ENCODE data around the gene IRF8.

Gene IRF8

DNA sequence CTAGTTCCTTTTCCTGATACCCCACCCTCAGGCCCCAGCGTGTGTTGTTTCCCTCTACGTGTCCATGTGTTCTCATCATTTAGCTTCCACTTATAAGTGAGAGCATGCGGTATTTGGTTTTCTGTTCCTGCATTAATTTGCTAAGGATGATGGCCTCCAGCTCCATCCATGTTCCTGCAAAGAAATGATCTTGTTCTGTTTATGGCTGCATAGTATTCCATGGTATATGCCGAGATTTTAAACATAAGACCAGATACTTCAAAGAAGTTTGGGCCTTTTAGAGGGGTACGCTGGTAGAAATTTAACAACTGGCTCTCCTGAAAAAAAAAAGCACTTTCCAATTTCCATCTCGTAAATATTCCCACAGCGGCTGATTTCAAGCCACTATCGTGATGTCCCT is 59.8 kb downstream of the IRF8 start:
- DNase-seq (ENCODE audit: low spot score) = no peak

DNA sequence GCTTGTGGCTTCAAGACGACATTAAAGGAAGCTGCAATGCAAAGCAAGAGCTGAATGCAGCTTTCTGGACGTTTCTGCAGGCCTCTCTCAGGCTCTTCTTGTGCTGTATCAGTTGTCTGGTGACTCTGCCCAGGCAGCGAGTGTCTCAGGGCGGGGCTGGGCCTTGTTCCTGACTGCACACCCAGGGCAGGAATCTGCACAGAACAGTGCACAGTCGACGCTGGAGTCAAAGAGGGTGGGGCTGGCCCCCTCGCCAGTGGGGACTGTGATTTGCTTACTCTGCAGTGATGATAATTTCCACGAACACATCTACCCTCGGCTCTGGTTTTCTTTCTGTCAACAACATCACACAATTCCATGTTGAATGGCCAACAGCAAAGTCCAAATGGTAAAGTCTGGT is 60.7 kb downstream of the IRF8 start:
- DNase-seq (ENCODE audit: low spot score) = no peak

DNA sequence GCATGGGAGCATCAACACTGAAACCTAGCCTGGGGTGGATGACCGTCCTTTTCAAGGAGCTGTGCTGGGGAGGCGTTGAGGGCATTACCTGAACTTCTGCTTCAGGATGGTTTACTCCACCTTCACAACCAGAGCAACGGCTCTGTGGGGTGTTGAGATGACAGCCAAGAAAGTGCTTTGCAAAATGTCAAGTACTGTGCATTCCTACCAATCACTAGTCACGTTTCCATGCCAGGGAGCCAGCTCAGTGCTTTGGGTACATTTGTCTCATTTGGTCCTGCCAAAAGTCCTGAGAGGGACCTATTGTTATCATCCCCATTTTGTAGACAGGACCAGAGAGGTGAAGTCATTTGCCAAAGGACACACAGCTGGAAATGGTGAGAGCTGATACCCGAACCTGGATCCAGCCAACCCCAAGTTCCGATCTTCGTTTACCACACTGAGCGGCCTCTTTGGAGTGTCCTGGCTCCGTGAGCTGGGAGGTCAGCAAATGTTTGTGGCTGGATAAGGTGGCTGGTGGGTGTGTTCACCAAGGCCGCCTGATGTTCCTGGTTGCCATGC is 61.6 kb downstream of the IRF8 start:
- DNase-seq (ENCODE audit: low spot score) = no peak

DNA sequence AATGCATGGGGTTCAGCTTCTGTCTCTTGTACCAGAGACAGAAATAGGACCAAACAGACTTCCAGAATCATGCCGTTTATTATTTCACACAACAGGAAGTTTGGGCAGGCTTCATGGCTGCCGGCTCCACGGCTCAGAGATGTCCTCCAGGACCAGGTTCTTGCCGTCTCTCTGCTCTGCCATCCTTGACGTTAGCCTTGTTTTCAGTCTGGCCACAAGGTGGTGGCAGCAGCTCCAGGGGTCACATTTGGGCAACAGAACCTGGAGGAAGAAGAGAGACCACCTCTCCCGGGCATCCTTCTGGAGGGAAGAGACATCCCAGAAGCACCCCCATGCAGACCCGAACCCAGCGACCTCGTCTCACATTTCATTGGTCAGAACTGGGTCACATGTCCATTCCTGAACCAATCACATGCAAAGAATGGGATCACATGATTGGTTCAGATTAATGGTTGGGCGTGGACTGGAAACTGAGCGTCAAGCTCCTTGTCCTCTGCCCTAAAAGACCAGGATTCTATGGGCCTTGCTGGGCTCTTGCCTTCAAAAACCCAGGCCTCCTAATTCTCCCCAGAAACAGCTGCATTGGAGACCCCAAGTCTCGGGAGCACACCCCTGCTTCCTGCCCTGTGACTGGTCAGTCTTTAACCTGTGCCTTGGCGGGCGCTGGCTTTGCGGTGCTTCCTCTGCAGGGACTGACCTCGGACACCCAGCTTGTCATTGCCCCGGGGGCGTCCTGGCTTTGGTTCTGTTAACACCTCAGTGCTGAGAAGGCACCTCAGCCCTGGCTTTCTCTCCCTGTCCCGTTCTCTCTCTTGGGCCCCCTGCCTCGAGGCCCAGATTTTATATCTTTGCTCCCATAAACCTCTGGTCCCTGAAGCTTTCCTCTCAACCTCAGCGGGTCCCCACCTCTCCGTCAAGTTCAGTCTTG is 63.3 kb downstream of the IRF8 start:
- DNase-seq (ENCODE audit: low spot score) = no peak

DNA sequence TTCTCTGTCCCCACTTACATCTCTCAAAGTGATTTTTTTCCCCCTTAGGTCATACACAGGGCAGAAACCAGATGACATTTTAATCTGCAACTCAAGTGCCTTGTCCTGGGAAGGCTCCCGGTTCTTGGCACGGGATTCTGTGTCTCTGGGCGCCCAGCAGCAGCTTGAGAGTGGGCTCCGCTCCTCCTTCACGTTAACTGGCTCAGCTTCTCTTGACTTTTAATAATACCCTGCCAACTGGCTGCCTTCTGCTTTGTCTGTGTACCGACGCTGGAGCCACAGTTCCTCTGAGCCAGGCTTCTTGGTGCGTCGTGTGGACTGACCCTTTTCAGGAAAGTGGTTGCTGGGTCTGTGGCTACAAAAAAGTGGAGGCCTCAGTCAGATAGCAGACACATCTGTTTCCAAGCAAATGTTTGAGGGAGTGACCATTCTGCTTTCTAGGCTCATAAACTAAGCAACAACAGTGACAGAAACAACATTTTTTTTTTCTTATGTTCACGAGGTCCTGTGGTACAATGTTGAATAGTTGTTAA is 64.9 kb downstream of the IRF8 start:
- no peak for DNase-seq (ENCODE audit: low spot score)

DNA sequence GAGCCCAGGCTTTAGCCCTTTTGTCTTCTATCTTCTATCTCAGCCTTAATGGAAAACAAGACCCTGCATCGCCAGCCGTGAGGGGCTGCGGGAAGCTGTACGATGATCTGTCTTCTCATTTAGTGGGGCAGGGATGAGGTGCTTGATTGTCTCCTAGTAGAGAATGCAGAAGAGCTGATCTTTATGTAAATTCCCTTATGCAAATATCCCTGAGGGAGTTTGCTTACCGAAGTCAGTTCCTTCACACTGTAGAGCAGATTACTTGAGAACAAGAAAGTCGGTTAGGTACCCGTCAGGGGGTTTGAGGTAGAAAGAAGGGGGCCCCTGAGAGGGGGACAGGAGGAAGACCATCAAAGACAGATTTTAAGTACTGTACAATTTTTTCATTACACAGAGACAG is 66.2 kb downstream of the IRF8 start:
- no peak for DNase-seq (ENCODE audit: low spot score)

DNA sequence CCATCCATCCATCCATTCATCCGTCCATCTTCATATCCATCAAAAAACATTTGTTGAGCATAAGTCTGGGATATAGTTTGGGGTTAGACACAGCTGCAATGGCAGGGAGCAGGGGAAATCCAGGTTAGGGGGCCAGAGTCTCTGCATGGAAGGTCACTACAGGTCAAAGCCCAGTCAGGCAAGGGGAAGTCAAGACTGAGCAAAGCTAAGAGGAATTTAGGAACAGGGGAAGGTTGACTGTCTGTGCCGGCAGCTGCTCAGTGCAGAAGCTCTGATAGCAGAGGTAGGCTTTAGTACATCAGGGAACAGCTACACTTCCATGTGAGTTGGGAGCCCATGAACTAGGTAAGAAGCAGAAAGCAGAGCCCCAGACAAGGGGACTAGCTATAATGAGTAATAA is 68.1 kb downstream of the IRF8 start:
- DNase-seq (ENCODE audit: low spot score) = no peak

DNA sequence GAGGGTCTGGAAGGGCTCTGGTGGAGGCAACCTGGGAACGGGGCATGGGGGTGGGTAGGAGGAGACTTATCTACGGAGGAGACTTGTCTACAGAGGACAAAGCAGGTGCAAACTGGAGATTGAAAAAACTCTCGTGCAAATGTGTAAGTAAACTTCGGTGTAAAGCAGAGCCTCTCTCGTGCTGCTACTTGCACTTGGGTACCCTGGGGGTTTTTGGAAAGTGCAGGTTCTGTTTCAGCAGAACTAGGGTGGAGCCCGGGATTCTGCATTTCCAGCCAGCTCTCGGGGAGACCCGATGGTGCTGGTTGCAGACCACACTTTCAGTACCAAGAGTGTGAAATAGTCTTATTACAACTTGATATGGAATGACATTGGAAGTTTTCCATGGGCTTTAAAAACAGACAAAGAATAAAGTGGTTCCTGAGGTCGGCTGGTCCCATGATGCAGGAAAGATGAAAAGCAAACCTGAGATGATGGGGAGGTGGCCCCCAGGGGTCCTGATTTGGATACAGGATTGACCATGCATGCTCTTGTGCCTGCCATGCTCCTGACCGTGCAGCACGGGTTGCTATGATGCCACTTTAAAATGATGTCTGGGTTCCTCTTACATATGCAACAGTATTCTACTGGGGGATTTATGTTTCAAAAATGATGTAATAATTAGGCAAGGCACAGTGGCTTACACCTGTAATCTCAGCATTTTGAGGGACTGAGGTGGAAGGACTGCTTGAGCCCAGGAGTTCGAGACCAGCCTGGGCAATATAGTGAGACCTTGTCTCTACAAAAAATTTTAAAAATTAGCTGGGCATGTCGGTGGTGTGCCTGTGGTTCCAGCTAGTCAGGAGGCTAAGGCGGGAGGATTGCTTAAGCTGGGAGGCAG is 69.3 kb downstream of the IRF8 start:
- no peak for DNase-seq (ENCODE audit: low spot score)

DNA sequence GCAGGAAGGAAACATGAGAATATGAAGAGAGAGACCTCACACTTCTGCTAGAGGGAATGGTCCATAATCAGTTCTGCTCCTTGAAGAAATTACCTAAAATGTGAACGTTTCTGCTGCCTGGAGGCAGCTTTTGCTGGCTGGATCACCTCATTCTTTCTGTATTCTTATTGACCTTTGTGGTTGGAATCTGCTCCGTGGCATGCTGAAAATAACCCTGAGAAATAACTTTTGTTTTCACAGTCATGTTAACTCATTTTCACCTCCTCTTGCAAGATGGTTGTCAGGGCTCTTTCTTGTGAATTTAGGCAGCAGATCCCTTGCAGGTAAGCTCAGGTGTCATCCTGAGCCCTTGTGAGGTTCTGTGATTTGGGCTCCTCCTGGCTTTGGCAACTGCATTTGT is 70.2 kb downstream of the IRF8 start:
- DNase-seq (ENCODE audit: low spot score) = peak; percentile 32

DNA sequence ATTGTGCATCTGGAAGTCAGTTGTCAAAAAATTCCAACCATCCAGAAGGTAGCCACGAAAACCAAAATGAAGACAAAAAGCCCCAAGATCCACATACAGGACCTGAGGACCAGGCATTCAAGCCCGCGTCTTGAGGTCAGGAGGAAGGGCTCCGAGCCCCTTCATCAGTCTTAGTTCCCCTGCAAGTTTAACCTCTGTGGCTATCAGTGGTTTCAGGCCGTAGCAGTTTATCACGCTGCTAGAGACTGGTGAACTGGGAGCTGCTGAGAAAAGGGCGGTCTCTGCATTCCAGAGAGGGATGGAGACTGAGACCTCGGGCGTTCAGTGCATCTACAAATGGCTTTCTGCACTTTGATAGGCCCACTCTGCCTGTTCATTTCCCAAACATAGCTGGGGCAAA is 70.6 kb downstream of the IRF8 start:
- no peak for DNase-seq (ENCODE audit: low spot score)

DNA sequence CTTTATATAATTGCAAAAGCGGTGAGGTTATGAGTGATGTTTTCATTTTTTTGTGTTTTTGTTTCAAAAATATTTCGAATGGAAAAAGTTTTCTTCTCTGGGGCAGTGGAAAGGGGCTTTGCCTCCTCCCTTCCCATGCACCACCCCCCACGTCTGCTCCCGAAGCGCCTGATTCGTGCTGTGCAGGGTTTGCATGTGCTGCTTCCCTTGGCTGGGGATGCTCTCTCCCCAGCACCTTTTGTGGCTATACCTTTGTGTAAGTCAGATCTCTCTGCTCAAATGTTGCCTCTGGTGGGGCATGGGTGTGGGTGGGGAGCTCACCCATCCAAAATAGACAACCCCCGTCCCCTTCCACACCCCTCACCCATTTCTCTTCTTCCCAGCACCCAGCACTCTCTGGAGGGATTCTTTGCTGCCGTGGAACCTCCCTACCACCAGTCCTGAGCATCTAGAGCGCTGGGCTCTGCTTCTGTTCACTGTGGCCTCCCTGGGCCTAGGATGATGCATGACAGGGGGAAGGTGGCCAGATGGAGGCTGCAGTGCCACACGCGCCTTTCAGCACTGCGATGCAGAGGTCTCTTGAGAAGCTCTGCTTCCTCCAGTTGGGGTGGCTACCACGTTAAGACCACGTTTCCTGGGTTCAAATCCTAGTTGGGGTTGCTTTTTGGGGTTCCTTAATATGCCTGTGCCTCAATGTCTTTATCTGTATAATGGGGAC is 71.2 kb downstream of the IRF8 start:
- no peak for DNase-seq (ENCODE audit: low spot score)

DNA sequence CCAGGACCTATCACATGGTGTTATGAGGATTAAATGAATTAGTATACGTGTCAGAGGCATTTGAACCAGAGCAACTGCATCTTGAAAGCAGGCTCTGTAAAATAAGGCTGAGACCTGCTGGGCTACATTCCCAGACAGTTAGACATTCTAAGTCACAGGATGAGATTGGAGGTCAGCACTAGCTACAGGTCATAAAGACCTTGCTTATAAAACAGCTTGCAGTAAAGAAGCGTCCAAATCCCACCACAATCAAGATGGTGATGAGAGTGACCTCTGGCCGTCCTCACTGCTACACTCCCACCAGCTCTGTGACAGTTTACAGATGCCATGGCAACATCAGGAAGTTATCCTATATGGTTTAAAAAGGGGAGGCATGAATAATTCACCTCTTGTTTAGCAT is 71.8 kb downstream of the IRF8 start:
- peak; percentile 62 for DNase-seq (ENCODE audit: low spot score)

Measured in kidney tubule cell (primary cell).